H9 (cell line): ENCODE measurements around the gene NME2. TPM values are rescaled to one million over a fixed set of nuclear protein-coding genes. Genes with fewer than 3 reads are reported as not detected.

Experiments used
- DNase-seq: peaks from one replicate; pipeline ENCODE4 v3.0.0-alpha.2; 2017
- H2AFZ ChIP-seq: one replicate; pipeline ENCODE4 v1.6.1; 2013; ENCODE audit warnings: mild to moderate bottlenecking, low read length, control low read depth, moderate library complexity
- H2AK5ac ChIP-seq: 2 replicates; pipeline ENCODE4 v1.6.1; 2013; ENCODE audit warnings: low read length, control low read depth, mixed read lengths; ENCODE audit not compliant: insufficient read length
- H2BK120ac ChIP-seq: one replicate; pipeline ENCODE4 v1.6.1; 2013; ENCODE audit warnings: low read depth, mild to moderate bottlenecking, low read length, control low read depth, inconsistent platforms; ENCODE audit not compliant: poor library complexity, severe bottlenecking
- H2BK12ac ChIP-seq: 2 replicates; pipeline ENCODE4 v1.6.1; 2013; ENCODE audit warnings: low read length, control low read depth, mixed read lengths, low read depth; ENCODE audit not compliant: insufficient read length
- H2BK15ac ChIP-seq: 2 replicates; pipeline ENCODE4 v1.6.1; 2013; ENCODE audit warnings: low read depth, low read length, control low read depth
- H2BK20ac ChIP-seq: one replicate; pipeline ENCODE4 v1.6.1; 2013; ENCODE audit warnings: low read depth, mild to moderate bottlenecking, low read length, control low read depth, inconsistent platforms; ENCODE audit not compliant: poor library complexity, severe bottlenecking
- H2BK5ac ChIP-seq: 2 replicates; pipeline ENCODE4 v1.6.1; 2013; ENCODE audit warnings: low read length, control low read depth, mixed read lengths; ENCODE audit not compliant: insufficient read length
- H3K14ac ChIP-seq: 2 replicates; pipeline ENCODE4 v1.6.1; 2013; ENCODE audit warnings: low read length, control low read depth; ENCODE audit not compliant: insufficient read depth
- H3K18ac ChIP-seq: 2 replicates; pipeline ENCODE4 v1.6.1; 2013; ENCODE audit warnings: low read depth, mild to moderate bottlenecking, mixed read lengths, low read length, control low read depth; ENCODE audit not compliant: insufficient read length
- H3K23ac ChIP-seq: 2 replicates; pipeline ENCODE4 v1.6.1; 2013; ENCODE audit warnings: low read length, control low read depth, mixed read lengths, low read depth; ENCODE audit not compliant: insufficient read length
- H3K23me2 ChIP-seq: 2 replicates; pipeline ENCODE4 v1.6.1; 2013; ENCODE audit warnings: low read depth, mild to moderate bottlenecking, mixed read lengths, low read length, control low read depth; ENCODE audit not compliant: insufficient read length, poor library complexity, severe bottlenecking
- H3K27ac ChIP-seq: 2 replicates; pipeline ENCODE4 v1.5.1; 2013; ENCODE audit warnings: low read length, control low read depth, mixed read lengths, low read depth; ENCODE audit not compliant: insufficient read length
- H3K27me3 ChIP-seq: 2 replicates; pipeline ENCODE4 v1.6.1; 2013; ENCODE audit warnings: low read length, control low read depth, inconsistent platforms; ENCODE audit not compliant: insufficient read depth
- H3K4ac ChIP-seq: 2 replicates; pipeline ENCODE4 v1.6.1; 2013; ENCODE audit warnings: low read depth, mild to moderate bottlenecking, control low read depth, inconsistent platforms, low read length, moderate library complexity
- H3K4me1 ChIP-seq: 2 replicates; pipeline ENCODE4 v1.6.1; 2013; ENCODE audit warnings: low read length, control low read depth, inconsistent platforms; ENCODE audit not compliant: insufficient read depth
- H3K4me2 ChIP-seq: 2 replicates; pipeline ENCODE4 v1.6.1; 2013; ENCODE audit warnings: low read length, control low read depth, mixed read lengths; ENCODE audit not compliant: insufficient read length, insufficient read depth
- H3K56ac ChIP-seq: 2 replicates; pipeline ENCODE4 v1.6.1; 2013; ENCODE audit warnings: low read depth, mild to moderate bottlenecking, mixed read lengths, low read length, control low read depth; ENCODE audit not compliant: insufficient read length
- H3K79me1 ChIP-seq: 2 replicates; pipeline ENCODE4 v1.6.1; 2013; ENCODE audit warnings: low read depth, mild to moderate bottlenecking, moderate library complexity, low read length, control low read depth, inconsistent platforms; ENCODE audit not compliant: insufficient read depth, poor library complexity, severe bottlenecking
- H3K79me2 ChIP-seq: 2 replicates; pipeline ENCODE4 v1.6.1; 2013; ENCODE audit warnings: low read length, control low read depth, inconsistent platforms; ENCODE audit not compliant: insufficient read depth
- H3K9ac ChIP-seq: 2 replicates; pipeline ENCODE4 v1.6.1; 2013; ENCODE audit warnings: low read length, control low read depth, mixed read lengths; ENCODE audit not compliant: insufficient read length; ENCODE audit errors: extremely low read depth
- H3K9me3 ChIP-seq: one replicate; pipeline ENCODE4 v1.6.1; 2013; ENCODE audit warnings: low read depth, low read length, inconsistent platforms; ENCODE audit not compliant: control insufficient read depth
- H3T11ph ChIP-seq: one replicate; pipeline ENCODE4 v1.6.1; 2013; ENCODE audit warnings: mild to moderate bottlenecking, low read length, control low read depth, inconsistent platforms
- H4K20me1 ChIP-seq: one replicate; pipeline ENCODE4 v1.6.1; 2013; ENCODE audit not compliant: control insufficient read depth, insufficient read length, insufficient read depth
- H4K5ac ChIP-seq: 2 replicates; pipeline ENCODE4 v1.6.1; 2013; ENCODE audit warnings: low read depth, mild to moderate bottlenecking, mixed read lengths, low read length, control low read depth; ENCODE audit not compliant: insufficient read length
- H4K8ac ChIP-seq: replicated peaks from 2 replicates; pipeline ENCODE4 v1.6.1; 2013; ENCODE audit warnings: low read length, control low read depth, mixed read lengths, low read depth; ENCODE audit not compliant: insufficient read length
- H4K91ac ChIP-seq: 2 replicates; pipeline ENCODE4 v1.6.1; 2013; ENCODE audit warnings: low read depth, mild to moderate bottlenecking, moderate library complexity, mixed read lengths, low read length, control low read depth; ENCODE audit not compliant: insufficient read length
- H3K27ac Mint-ChIP-seq, 3 experiments: 2 replicates in 2 of 3; 3 replicates in 1 of 3; pipeline ENCODE4 v1.8.0; 2020 to 2021; ENCODE audit warnings: mixed read lengths in 3 of 3, mild to moderate bottlenecking in 1 of 3, moderate library complexity in 1 of 3
- H3K27me3 Mint-ChIP-seq: 2 replicates; pipeline ENCODE4 v1.8.0; 2021; ENCODE audit warnings: low read depth, mild to moderate bottlenecking, moderate library complexity, mixed read lengths
- H3K36me3 Mint-ChIP-seq, 3 experiments: 2 replicates in 2 of 3; 3 replicates in 1 of 3; pipeline ENCODE4 v1.8.0; 2020 to 2021; ENCODE audit warnings: low read depth in 3 of 3, mixed read lengths in 3 of 3; ENCODE audit not compliant: insufficient read depth in 1 of 3
- H3K4me1 Mint-ChIP-seq, 2 experiments: 2 replicates each; pipeline ENCODE4 v1.8.0; 2020; ENCODE audit warnings: mixed read lengths in 2 of 2
- H3K4me3 Mint-ChIP-seq, 2 experiments: 2 replicates in 1 of 2; 3 replicates in 1 of 2; pipeline ENCODE4 v1.8.0; 2020 to 2021; ENCODE audit warnings: mild to moderate bottlenecking in 2 of 2, mixed read lengths in 2 of 2, moderate library complexity in 1 of 2
- H3K9me3 Mint-ChIP-seq, 2 experiments: 2 replicates in 1 of 2; 3 replicates in 1 of 2; pipeline ENCODE4 v1.8.0; 2020; ENCODE audit warnings: mild to moderate bottlenecking in 2 of 2, mixed read lengths in 2 of 2, moderate library complexity in 1 of 2
- WGBS: extraction: QIAGEN DNeasy Blood & Tissue Kit; methylation state at CpG from one replicate; pipeline ENCODE4 v1.1.7; 2013; ENCODE audit warnings: missing lambda C conversion rate, low lambda C conversion rate, mixed read lengths; ENCODE audit not compliant: insufficient read length; ENCODE audit errors: extremely low coverage; 5-methylcytosine and 5-hydroxymethylcytosine counted together
- long read RNA-seq: library from polyadenylated mRNA; unstranded; transcript quantifications from one replicate; pipeline ENCODE4 v2.0.0, GENCODE V29; 2020
- total RNA-seq: library from RNA; stranded (reverse); gene quantifications from 2 replicates; pipeline ENCODE4 v1.2.1, GENCODE V29; 2021
- TF ChIP-seq, protein P1 (sequence below): fragments of 200-600 bp; sonication (generic); conservative IDR thresholded peaks from 3 replicates; pipeline ENCODE4 v1.8.0; 2021; ENCODE audit warnings: antibody characterized with exemption, mild to moderate bottlenecking

Gene NME2
- total RNA-seq, result 811 and 819 TPM in 2 replicates
- long read RNA-seq, transcript NME2-205 (5 exons, 826 nt), result major isoform, 313 of 370 reads
- long read RNA-seq, transcript NME2-201 (4 exons, 568 nt), result minor isoform, 13 of 370 reads
- long read RNA-seq, transcript NME2-204 (5 exons, 749 nt), result minor isoform, 13 of 370 reads
- long read RNA-seq, transcript NME2-202 (4 exons, 866 nt), result minor isoform, 13 of 370 reads
- long read RNA-seq, partial matches to known transcripts, result 7 of 370 reads
- long read RNA-seq, other reads (novel, unspliced or antisense), result 8 of 370 reads

GRCh38 chr17:51166198-51166986 lies at the start of gene NME2:
Gene NME2, plus strand, starts transcription at chr17:51166411. Its CDS starts 420 bp downstream, at chr17:51166831.
- Histone ChIP-seq H2BK15ac (no peak within 1 kb of the TSS; the same call in 1 of the 2 replicates), H3K23ac (no peak within 1 kb of the TSS), H4K91ac (no peak within 1 kb of the TSS), H2BK20ac (no peak within 1 kb of the TSS), H3T11ph (no peak within 1 kb of the TSS), H3K79me2 (no peaks in the 10 kb centered on the region; the same call in 1 of the 2 replicates), H3K14ac (peak within 1 kb of the TSS; percentile 93), H2AFZ (no peak within 1 kb of the TSS), H3K27ac (peak within 1 kb of the TSS; percentile 24), H3K4me2 (peak within 1 kb of the TSS; percentile 95), H2BK5ac (no peak within 1 kb of the TSS), H3K4ac (no peak within 1 kb of the TSS; the same call in 1 of the 2 replicates), H3K4me1 (no peaks in the 10 kb centered on the region), H2AK5ac (no peak within 1 kb of the TSS), H3K79me1 (peaks cover 4% of the 10 kb centered on the region), H2BK12ac (no peak within 1 kb of the TSS), H3K18ac (peak within 1 kb of the TSS; percentile 82), H3K9ac (peak within 1 kb of the TSS; percentile 82), H3K27me3 (no peaks in the 10 kb centered on the region), H2BK120ac (no peak within 1 kb of the TSS), H3K23me2 (peaks cover 13% of the 10 kb centered on the region), H3K9me3 (no peaks in the 10 kb centered on the region), H4K8ac (no peak within 1 kb of the TSS), H4K5ac (peak within 1 kb of the TSS; percentile 16), H3K56ac (no peak within 1 kb of the TSS), H4K20me1 (no peaks in the 10 kb centered on the region)
- Mint-ChIP-seq H3K27me3 (no peaks in the 10 kb centered on the region), H3K9me3 (no peaks in the 10 kb centered on the region), H3K4me3 (peak within 1 kb of the TSS; percentile 83 to 94), H3K36me3 (peaks cover 41 to 65% (median 59%) of the 10 kb centered on the region in 3 experiments; a peak in 6 of 7 replicates), H3K27ac (peak within 1 kb of the TSS; percentile 89 to 99 (median 91)), H3K4me1 (peaks cover 17 to 20% of the 10 kb centered on the region in 2 experiments)
- DNase-seq, result peak; percentile 97
- no CpG with 5 or more reads among the region's 98 CpGs for WGBS
- TF ChIP-seq, protein P1, sequence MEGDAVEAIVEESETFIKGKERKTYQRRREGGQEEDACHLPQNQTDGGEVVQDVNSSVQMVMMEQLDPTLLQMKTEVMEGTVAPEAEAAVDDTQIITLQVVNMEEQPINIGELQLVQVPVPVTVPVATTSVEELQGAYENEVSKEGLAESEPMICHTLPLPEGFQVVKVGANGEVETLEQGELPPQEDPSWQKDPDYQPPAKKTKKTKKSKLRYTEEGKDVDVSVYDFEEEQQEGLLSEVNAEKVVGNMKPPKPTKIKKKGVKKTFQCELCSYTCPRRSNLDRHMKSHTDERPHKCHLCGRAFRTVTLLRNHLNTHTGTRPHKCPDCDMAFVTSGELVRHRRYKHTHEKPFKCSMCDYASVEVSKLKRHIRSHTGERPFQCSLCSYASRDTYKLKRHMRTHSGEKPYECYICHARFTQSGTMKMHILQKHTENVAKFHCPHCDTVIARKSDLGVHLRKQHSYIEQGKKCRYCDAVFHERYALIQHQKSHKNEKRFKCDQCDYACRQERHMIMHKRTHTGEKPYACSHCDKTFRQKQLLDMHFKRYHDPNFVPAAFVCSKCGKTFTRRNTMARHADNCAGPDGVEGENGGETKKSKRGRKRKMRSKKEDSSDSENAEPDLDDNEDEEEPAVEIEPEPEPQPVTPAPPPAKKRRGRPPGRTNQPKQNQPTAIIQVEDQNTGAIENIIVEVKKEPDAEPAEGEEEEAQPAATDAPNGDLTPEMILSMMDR, result no peak
